ENCODE data around the gene MTIF2. TPM values are rescaled to one million over a fixed set of nuclear protein-coding genes. Genes with fewer than 3 reads are reported as not detected.
A peak's percentile ranks its signal among the peaks of the same experiment; 100 is the strongest.

The MTIF2 gene
- total RNA-seq, 1 experiment from 2014 or later, result 49.8 TPM

DNA sequence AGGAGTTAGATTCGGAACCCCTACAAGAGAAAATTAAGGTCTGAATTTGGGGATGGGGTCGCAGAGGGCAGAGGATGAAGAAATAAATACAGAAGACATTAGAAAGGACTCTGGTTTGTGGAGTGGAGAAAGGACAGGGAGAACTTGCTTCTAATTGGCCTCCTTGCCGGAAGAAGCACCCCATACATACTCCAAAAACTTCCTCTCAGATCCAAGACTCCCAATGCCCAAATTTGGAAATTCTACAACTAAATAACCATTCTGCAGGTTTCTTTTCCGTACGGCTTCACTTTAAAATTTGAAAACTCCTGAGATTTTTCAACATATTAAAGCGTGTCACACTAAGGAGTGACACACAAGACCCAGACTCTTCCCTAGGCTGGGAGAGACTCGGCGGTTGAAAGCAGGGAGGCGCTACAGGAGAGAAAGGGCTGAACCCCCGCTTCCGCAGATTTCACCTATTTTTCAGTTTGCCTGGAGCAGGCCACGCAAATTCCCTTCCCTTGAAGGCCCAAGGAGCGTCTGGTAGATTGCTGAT is 37.4 kb downstream of the MTIF2 start:
- no peaks in the 10 kb centered on the region for H3K9me3 ChIP-seq (ENCODE audit: control insufficient read depth in 1 of 2, insufficient read depth in 1 of 2, low read depth in 1 of 2, low read length in 2 of 2)
- H3K27ac ChIP-seq (ENCODE audit: low read depth, low read length), result peak overlapping the region; percentile 98
- no peaks in the 10 kb centered on the region for H3K27me3 ChIP-seq (ENCODE audit: insufficient read depth, low read length)
- TF ChIP-seq JUND (IDR thresholded peaks at IDR 0.05) (no peak), CBX3 (IDR thresholded peaks at IDR 0.05; ENCODE audit: low read depth) (no peak; the same call in 1 of the 2 replicates), POLR2AphosphoS5 (IDR thresholded peaks at IDR 0.05; ENCODE audit: low read depth, low read length) (no peak; the same call in 1 of the 2 replicates), SRF (IDR thresholded peaks at IDR 0.05; ENCODE audit: low read depth) (peak; percentile 98), SIN3A (IDR thresholded peaks at IDR 0.05; ENCODE audit: low read depth) (peak; percentile 26; the same call in 1 of the 2 replicates), ATF3 (IDR thresholded peaks at IDR 0.05) (no peak), SP1 (IDR thresholded peaks at IDR 0.05; ENCODE audit: low read depth) (0 out of 2 replicates have a peak, but pooled peaks have one; percentile 19)
- peaks cover 8 to 21% of the 10 kb centered on the region in 2 experiments for H3K4me1 ChIP-seq (ENCODE audit: control insufficient read depth in 1 of 2, insufficient read depth in 2 of 2, low read length in 2 of 2)
- H3K9me2 ChIP-seq (ENCODE audit: insufficient read depth), result no peaks in the 10 kb centered on the region
- DNase-seq (ENCODE audit: low read depth, low spot score) (no peak), ATAC-seq (peak; percentile 51)
- H3K4me2 ChIP-seq (ENCODE audit: low read length), result peak overlapping the region; percentile 79
- CTCF ChIA-PET, result no interaction called here
- peaks cover 72% of the 10 kb centered on the region for H3K79me2 ChIP-seq (ENCODE audit: insufficient read depth, low read length)
- POLR2A ChIA-PET, result no interaction called here
- peak overlapping the region; percentile 98 for H3K9ac ChIP-seq (ENCODE audit: low read length)
- RAD21 ChIA-PET (ENCODE audit: low non-redundant PET in 1 of 2, low total read pairs in 2 of 2, uncharacterized antibody in 2 of 2, unreplicated experiment in 2 of 2), result no interaction called here
- H4K20me1 ChIP-seq (ENCODE audit: insufficient read depth), result peaks cover 7% of the 10 kb centered on the region; the same call in 1 of the 2 replicates
- intact Hi-C loops (cut with micrococcal nuclease), result loop anchor here (1.0 to 2.0 kb wide), 4 partner anchors 181 to 385 kb away; partner anchors contain the start of genes PPP4R3B and RTN4
- H2AFZ ChIP-seq (ENCODE audit: low read depth, low read length, poor library complexity, severe bottlenecking), result peak overlapping the region; percentile 48
- peaks cover 24 to 37% of the 10 kb centered on the region in 2 experiments for H3K36me3 ChIP-seq (ENCODE audit: control insufficient read depth in 1 of 2, insufficient read depth in 2 of 2, low read length in 2 of 2)
- TSS peak; percentile 75 for BruUV-seq (replicated peaks)
- H3K4me3 ChIP-seq (replicated peaks in 1 of 2; ENCODE audit: low read depth in 1 of 2, low read length in 2 of 2), result peak overlapping the region; percentile 77 to 91

DNA sequence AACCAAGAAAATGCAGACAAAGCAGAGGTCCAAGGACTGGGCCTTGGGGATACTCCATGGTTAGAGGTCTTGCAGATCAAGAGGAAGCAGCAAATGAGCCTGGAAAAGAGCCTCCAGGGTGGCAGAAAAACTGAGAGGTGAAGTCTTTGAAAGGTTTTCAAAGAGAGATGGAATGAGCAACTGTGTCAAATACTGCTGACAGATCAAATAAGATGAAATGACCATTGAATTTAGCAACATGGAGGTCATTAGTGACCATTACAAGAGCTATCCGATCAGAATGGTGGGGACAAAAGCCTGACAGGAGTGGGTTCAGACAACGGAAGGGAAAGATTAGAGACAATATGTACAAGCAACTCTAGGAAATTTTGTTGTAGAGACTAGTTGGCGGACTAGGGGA is 38.5 kb downstream of the MTIF2 start:
- Histone ChIP-seq H3K9me3 (ENCODE audit: control insufficient read depth in 1 of 2, insufficient read depth in 1 of 2, low read depth in 1 of 2, low read length in 2 of 2) (no peaks in the 10 kb centered on the region), H3K9ac (ENCODE audit: low read length) (no peak overlapping the region), H3K4me2 (ENCODE audit: low read length) (peak overlapping the region; percentile 79), H3K4me3 (replicated peaks in 1 of 2; ENCODE audit: low read depth in 1 of 2, low read length in 2 of 2) (peak overlapping the region; percentile 77 to 91), H3K27me3 (ENCODE audit: insufficient read depth, low read length) (no peaks in the 10 kb centered on the region), H3K27ac (ENCODE audit: low read depth, low read length) (no peak overlapping the region), H3K4me1 (ENCODE audit: control insufficient read depth in 1 of 2, insufficient read depth in 2 of 2, low read length in 2 of 2) (peaks cover 8 to 21% of the 10 kb centered on the region in 2 experiments), H3K36me3 (ENCODE audit: control insufficient read depth in 1 of 2, insufficient read depth in 2 of 2, low read length in 2 of 2) (peaks cover 14 to 28% of the 10 kb centered on the region in 2 experiments), H3K9me2 (ENCODE audit: insufficient read depth) (no peaks in the 10 kb centered on the region), H2AFZ (ENCODE audit: low read depth, low read length, poor library complexity, severe bottlenecking) (no peak overlapping the region), H3K79me2 (ENCODE audit: insufficient read depth, low read length) (peaks cover 66% of the 10 kb centered on the region), H4K20me1 (ENCODE audit: insufficient read depth) (peaks cover 7% of the 10 kb centered on the region; the same call in 1 of the 2 replicates)
- DNase-seq (ENCODE audit: low read depth, low spot score) (no peak), ATAC-seq (no peak)
- no TSS peak for BruUV-seq (replicated peaks)
- TF ChIP-seq POLR2A (IDR thresholded peaks at IDR 0.05; ENCODE audit: borderline replicate concordance, extremely low read depth, insufficient read depth, insufficient read length) (no peak), ZNF274 (IDR thresholded peaks at IDR 0.05; ENCODE audit: low read depth, low read length) (no peak), CBX3 (IDR thresholded peaks at IDR 0.05; ENCODE audit: low read depth) (no peak), SP1 (IDR thresholded peaks at IDR 0.05; ENCODE audit: low read depth) (no peak), YY1 (IDR thresholded peaks at IDR 0.05; ENCODE audit: extremely low read depth, insufficient replicate concordance, low read depth, low read length) (no peak), EGR1 (IDR thresholded peaks at IDR 0.05; ENCODE audit: low read depth) (no peak), EZH2 (IDR thresholded peaks at IDR 0.05) (no peak), TCF7L2 (IDR thresholded peaks at IDR 0.05; ENCODE audit: borderline replicate concordance, extremely low read depth, insufficient read depth, insufficient read length) (no peak)
- intact Hi-C loops (cut with micrococcal nuclease), result no loop called here
- CTCF ChIA-PET, result no interaction called here
- RAD21 ChIA-PET (ENCODE audit: low non-redundant PET in 1 of 2, low total read pairs in 2 of 2, uncharacterized antibody in 2 of 2, unreplicated experiment in 2 of 2), result interaction anchor here in 1 of 2 experiments (0.7 kb wide), 1 partner anchor 331 kb away, joined by 10 read pairs; no protein-coding TSS in a partner anchor
- POLR2A ChIA-PET, result no interaction called here
